ENCODE data around the gene SLC25A29. TPM values are rescaled to one million over a fixed set of nuclear protein-coding genes. Genes with fewer than 3 reads are reported as not detected.
"Not testable (repeated sequence)": the region's sequence is repeated elsewhere in the genome, so short reads cannot be mapped to it uniquely, and the experiment has no call there.

The SLC25A29 gene
- polyA plus RNA-seq, 2 of the 4 experiments (the other 2 are of a cell fraction): 6.3 to 15.1 TPM

GRCh38 chr14:100309028-100309737 lies 2.9 kb upstream of the SLC25A29 start:
- DNase-seq (ENCODE audit: low read depth in 1 of 2, low spot score in 1 of 2) (no peak), ATAC-seq (no peak), FAIRE-seq (no peak)
- H3K4me1 ChIP-seq: peaks cover 18% of the 10 kb centered on the region; the same call in 2 of the 3 replicates
- WGBS (ENCODE audit: missing lambda C conversion rate): 84% methylated on average over 8 of the region's 8 CpGs
- TF ChIP-seq SREBF2 (IDR thresholded peaks at IDR 0.05) (no peak), E2F6 (IDR thresholded peaks at IDR 0.05; ENCODE audit: borderline replicate concordance, low read depth) (no peak)
- no peak overlapping the region for H3K27ac ChIP-seq
- POLR2A ChIA-PET: no interaction called here
- H3K4me3 ChIP-seq: no peak overlapping the region
- CTCF ChIA-PET: interaction anchor here (0.6 to 2.8 kb wide), 8 partner anchors 8 to 71 kb away, joined by 3 to 9 read pairs (median 4); no protein-coding TSS in a partner anchor
- H3K4me2 ChIP-seq: no peak overlapping the region
- no peaks in the 10 kb centered on the region for H3K9me3 ChIP-seq

GRCh38 chr14:100308427-100308792 lies 2.2 kb upstream of the SLC25A29 start:
- 90% methylated on average over 6 of the region's 6 CpGs for WGBS (ENCODE audit: missing lambda C conversion rate)
- FAIRE-seq; H3K9me3 ChIP-seq; H3K4me2 ChIP-seq; ATAC-seq; DNase-seq (ENCODE audit: low read depth in 1 of 2, low spot score in 1 of 2); H3K4me3 ChIP-seq; H3K27ac ChIP-seq; POLR2A ChIA-PET: not testable (repeated sequence)
- H3K4me1 ChIP-seq: peaks cover 21% of the 10 kb centered on the region
- CTCF ChIA-PET: interaction anchor here (0.6 to 2.8 kb wide), 6 partner anchors 9 to 72 kb away, joined by 3 to 9 read pairs (median 4); no protein-coding TSS in a partner anchor

- ATAC-seq: no peak
- ChIA-PET CTCF (interaction anchor here (0.6 to 2.8 kb wide), 6 partner anchors 9 to 1414 kb away, joined by 3 to 9 read pairs (median 4); no protein-coding TSS in a partner anchor), POLR2A (no interaction called here)
- 84% methylated on average over 5 of the region's 5 CpGs for WGBS (ENCODE audit: missing lambda C conversion rate)
- Histone ChIP-seq H3K27ac (no peak overlapping the region), H3K4me3 (no peak overlapping the region), H3K4me1 (peaks cover 23% of the 10 kb centered on the region), H3K9me3 (no peaks in the 10 kb centered on the region), H3K4me2 (peak overlapping the region; percentile 99; the same call in 1 of the 3 replicates)
- TF ChIP-seq CTCF (IDR thresholded peaks at IDR 0.05) (no peak), MAX (IDR thresholded peaks at IDR 0.05) (peak; percentile 52; the same call in 1 of the 2 replicates), HOXB13 (CRISPR knock-in tag; IDR thresholded peaks at IDR 0.05; ENCODE audit: low read depth) (no peak), CHD2 (IDR thresholded peaks at IDR 0.05; ENCODE audit: low read length, partially characterized antibody) (no peak), E2F6 (IDR thresholded peaks at IDR 0.05; ENCODE audit: borderline replicate concordance, low read depth) (peak; percentile 56), RAD21 (conservative IDR thresholded peaks at IDR 0.05 in 1 of 2, IDR thresholded peaks at IDR 0.05 in 1 of 2) (no peak), ZSCAN20 (CRISPR knock-in tag; IDR thresholded peaks at IDR 0.05) (no peak), HOXB5 (CRISPR knock-in tag; IDR thresholded peaks at IDR 0.05) (no peak)
- peak; percentile 30 to 43 for DNase-seq (ENCODE audit: low read depth in 1 of 2, low spot score in 1 of 2)
- no peak for FAIRE-seq
Observed at GRCh38 chr14:100307766-100308426, 1.7 kb upstream of the SLC25A29 start.

GRCh38 chr14:100306998-100307765 lies 938 bp upstream of the SLC25A29 start:
- Histone ChIP-seq H3K4me2 (peak overlapping the region; percentile 99), H3K4me3 (peak overlapping the region; percentile 88), H3K27ac (peak overlapping the region; percentile 68 to 91), H3K9me3 (no peaks in the 10 kb centered on the region), H3K4me1 (peaks cover 29% of the 10 kb centered on the region)
- peak in 1 of 2 experiments; percentile 0; a peak in 3 of 6 replicates for ATAC-seq
- TF ChIP-seq CEBPB (IDR thresholded peaks at IDR 0.05) (peak in 1 of 2 experiments; percentile 1; a peak in 1 of 4 replicates), NR3C1 (IDR thresholded peaks at IDR 0.05) (no peak), CTCF (IDR thresholded peaks at IDR 0.05) (no peak), RNF2 (IDR thresholded peaks at IDR 0.05; ENCODE audit: borderline replicate concordance, low read depth) (peak; percentile 88; the same call in 1 of the 2 replicates), FOXS1 (CRISPR knock-in tag; IDR thresholded peaks at IDR 0.05) (no peak), CHD4 (IDR thresholded peaks at IDR 0.05; ENCODE audit: borderline replicate concordance) (no peak)
- WGBS (ENCODE audit: missing lambda C conversion rate): 81% methylated on average over 36 of the region's 49 CpGs
- FAIRE-seq: no peak
- ChIA-PET CTCF (interaction anchor here (0.6 to 2.8 kb wide), 4 partner anchors 12 to 1415 kb away, joined by 3 to 9 read pairs (median 4); partner anchors contain the start of gene SLC25A47), POLR2A (no interaction called here)
- DNase-seq (ENCODE audit: low read depth in 1 of 2, low spot score in 1 of 2): no peak

All from A549 (cell line).